ENCODE results near the gene FHOD3. TPM values are rescaled to one million over a fixed set of nuclear protein-coding genes. Genes with fewer than 3 reads are reported as not detected.
A peak's percentile ranks its signal among the peaks of the same experiment; 100 is the strongest.

FHOD3 gene
- total and polyA plus RNA-seq, 2 of the 8 experiments (the other 6 are each of a cell fraction or from before 2014, with no cell fraction given) = 9.7 to 10.5 TPM

DNA sequence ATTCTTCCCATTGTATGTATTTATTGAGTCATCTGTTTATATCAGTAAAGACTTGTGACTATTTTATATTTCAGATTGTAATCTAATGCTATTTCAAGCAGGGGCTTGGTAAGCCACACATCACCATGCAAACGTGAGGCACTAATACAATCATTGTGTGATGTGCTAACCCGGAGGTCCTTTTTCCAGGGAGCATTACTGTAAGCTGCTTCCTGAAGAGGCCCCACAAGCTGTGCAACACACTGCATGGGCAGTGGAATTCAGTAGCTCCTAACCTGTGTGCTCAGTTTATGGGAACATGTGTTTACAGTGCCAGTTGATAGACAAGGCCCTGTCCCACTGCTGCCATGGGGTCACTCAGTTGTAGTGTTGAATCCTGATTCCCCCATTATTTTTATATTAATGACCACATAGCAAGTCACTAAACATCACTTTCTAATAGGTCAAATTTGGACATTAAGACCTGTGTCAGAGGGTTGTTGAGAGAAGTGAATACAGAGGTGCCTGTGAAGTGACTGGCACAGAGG lies 162.9 kb downstream of the FHOD3 start:
- H3K36me3 ChIP-seq (ENCODE audit: control insufficient read depth in 2 of 4, insufficient read depth in 4 of 4, low read length in 3 of 4) = no peaks in the 10 kb centered on the region
- FAIRE-seq (no peak), DNase-seq (ENCODE audit: low read depth in 1 of 2, low spot score in 2 of 2) (peak in 1 of 2 experiments; percentile 42)
- H4K91ac ChIP-seq (replicated peaks; ENCODE audit: insufficient read length, low read length) = peak overlapping the region; percentile 19
- H2AFZ ChIP-seq (ENCODE audit: low read length) = no peak overlapping the region
- H3K27ac ChIP-seq (ENCODE audit: low read depth, low read length) = no peak overlapping the region
- H2BK15ac ChIP-seq (ENCODE audit: low read length) = no peak overlapping the region
- H3K4me3 ChIP-seq (ENCODE audit: extremely low read depth in 1 of 4, insufficient read depth in 2 of 4, low read depth in 3 of 4, low read length in 4 of 4) = no peak overlapping the region
- H2BK5ac ChIP-seq (ENCODE audit: low read depth, low read length) = peak overlapping the region; percentile 97; the same call in 1 of the 2 replicates
- H3K9ac ChIP-seq (replicated peaks in 1 of 4; ENCODE audit: extremely low read depth in 1 of 4, low read depth in 3 of 4, low read length in 3 of 4) = no peak overlapping the region
- ChIA-PET CTCF (ENCODE audit: partially characterized antibody) (interaction anchor here (1.2 to 1.5 kb wide), 2 partner anchors 20 to 40 kb away, joined by 3 read pairs; no protein-coding TSS in a partner anchor), POLR2A (ENCODE audit: partially characterized antibody) (no interaction called here)
- no peak overlapping the region for H2BK120ac ChIP-seq (replicated peaks; ENCODE audit: low read depth, low read length)
- H3K4me2 ChIP-seq (ENCODE audit: insufficient read depth in 1 of 2, low read depth in 2 of 2, low read length in 2 of 2) = peak overlapping the region in 1 of 2 experiments; percentile 29; a peak in 1 of 4 replicates
- peak overlapping the region; percentile 95; the same call in 1 of the 2 replicates for H2BK12ac ChIP-seq (ENCODE audit: low read depth, low read length)
- no peaks in the 10 kb centered on the region for H3K79me2 ChIP-seq (ENCODE audit: control insufficient read depth in 1 of 2, insufficient read depth in 2 of 2, low read length in 2 of 2)
- no peak overlapping the region for H3K23ac ChIP-seq (ENCODE audit: insufficient read length)
- no peak overlapping the region for H4K5ac ChIP-seq (ENCODE audit: insufficient read length, low read depth, low read length)
- H4K20me1 ChIP-seq (replicated peaks in 1 of 2; ENCODE audit: control insufficient read depth in 1 of 2, insufficient read depth in 2 of 2, low read length in 2 of 2) = no peaks in the 10 kb centered on the region
- 0 out of 2 replicates have a peak overlapping the region, but pooled peaks have one; percentile 43 for H2AK5ac ChIP-seq (ENCODE audit: low read depth, low read length)
- H3K27me3 ChIP-seq (replicated peaks in 1 of 4; ENCODE audit: control insufficient read depth in 3 of 4, extremely low read depth in 1 of 4, insufficient read depth in 3 of 4, low read length in 3 of 4) = no peaks in the 10 kb centered on the region
- H3K4ac ChIP-seq (replicated peaks; ENCODE audit: insufficient read length, low read depth, low read length) = no peak overlapping the region
- no peak overlapping the region for H3K18ac ChIP-seq (ENCODE audit: extremely low read depth, low read length)
- WGBS, 2 experiments (ENCODE audit: extremely low coverage in 1 of 2, insufficient coverage in 1 of 2, insufficient read length in 1 of 2, insufficient replicate concordance in 2 of 2, low coverage in 1 of 2, low lambda C conversion rate in 2 of 2, missing lambda C conversion rate in 1 of 2) = 88% methylated on average over 2 of the region's 2 CpGs; no CpG with 5 or more reads in 1 of the 2 experiments
- H4K8ac ChIP-seq (ENCODE audit: extremely low read depth, insufficient read depth, low read length) = no peak overlapping the region
- H3K23me2 ChIP-seq (ENCODE audit: low read depth, low read length) = no peaks in the 10 kb centered on the region; the same call in 1 of the 2 replicates
- no peaks in the 10 kb centered on the region for H3K9me3 ChIP-seq (ENCODE audit: insufficient read depth in 2 of 2, low read depth in 1 of 2, low read length in 1 of 2)
- H3K14ac ChIP-seq (ENCODE audit: insufficient read length) = no peak overlapping the region
- no peak overlapping the region; the same call in 1 of the 2 replicates for H2BK20ac ChIP-seq (ENCODE audit: low read length)
- H3K56ac ChIP-seq (replicated peaks; ENCODE audit: insufficient read length, low read depth, low read length) = no peak overlapping the region
- no peaks in the 10 kb centered on the region; the same call in 1 of the 2 replicates for H3K79me1 ChIP-seq (ENCODE audit: low read depth, low read length)
- H3K4me1 ChIP-seq (replicated peaks in 1 of 4; ENCODE audit: control insufficient read depth in 3 of 4, insufficient read depth in 4 of 4, low read length in 3 of 4) = peaks cover 2 to 12% (median 7%) of the 10 kb centered on the region in 4 experiments; a peak in 4 of 7 replicates
- no peak for TF ChIP-seq CBX8 (IDR thresholded peaks at IDR 0.05; ENCODE audit: borderline replicate concordance, low read depth, low read length)
- TF ChIP-seq CHD1 (IDR thresholded peaks at IDR 0.05; ENCODE audit: low read depth, low read length) = no peak
- TF ChIP-seq, protein P1, sequence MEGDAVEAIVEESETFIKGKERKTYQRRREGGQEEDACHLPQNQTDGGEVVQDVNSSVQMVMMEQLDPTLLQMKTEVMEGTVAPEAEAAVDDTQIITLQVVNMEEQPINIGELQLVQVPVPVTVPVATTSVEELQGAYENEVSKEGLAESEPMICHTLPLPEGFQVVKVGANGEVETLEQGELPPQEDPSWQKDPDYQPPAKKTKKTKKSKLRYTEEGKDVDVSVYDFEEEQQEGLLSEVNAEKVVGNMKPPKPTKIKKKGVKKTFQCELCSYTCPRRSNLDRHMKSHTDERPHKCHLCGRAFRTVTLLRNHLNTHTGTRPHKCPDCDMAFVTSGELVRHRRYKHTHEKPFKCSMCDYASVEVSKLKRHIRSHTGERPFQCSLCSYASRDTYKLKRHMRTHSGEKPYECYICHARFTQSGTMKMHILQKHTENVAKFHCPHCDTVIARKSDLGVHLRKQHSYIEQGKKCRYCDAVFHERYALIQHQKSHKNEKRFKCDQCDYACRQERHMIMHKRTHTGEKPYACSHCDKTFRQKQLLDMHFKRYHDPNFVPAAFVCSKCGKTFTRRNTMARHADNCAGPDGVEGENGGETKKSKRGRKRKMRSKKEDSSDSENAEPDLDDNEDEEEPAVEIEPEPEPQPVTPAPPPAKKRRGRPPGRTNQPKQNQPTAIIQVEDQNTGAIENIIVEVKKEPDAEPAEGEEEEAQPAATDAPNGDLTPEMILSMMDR (IDR thresholded peaks at IDR 0.05; ENCODE audit: control extremely low read depth in 1 of 3, insufficient read depth in 1 of 3, low read depth in 1 of 3, low read length in 3 of 3) = no peak
- TF ChIP-seq, protein P2, sequence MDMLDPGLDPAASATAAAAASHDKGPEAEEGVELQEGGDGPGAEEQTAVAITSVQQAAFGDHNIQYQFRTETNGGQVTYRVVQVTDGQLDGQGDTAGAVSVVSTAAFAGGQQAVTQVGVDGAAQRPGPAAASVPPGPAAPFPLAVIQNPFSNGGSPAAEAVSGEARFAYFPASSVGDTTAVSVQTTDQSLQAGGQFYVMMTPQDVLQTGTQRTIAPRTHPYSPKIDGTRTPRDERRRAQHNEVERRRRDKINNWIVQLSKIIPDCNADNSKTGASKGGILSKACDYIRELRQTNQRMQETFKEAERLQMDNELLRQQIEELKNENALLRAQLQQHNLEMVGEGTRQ (IDR thresholded peaks at IDR 0.05; ENCODE audit: low read length) = no peak
- TF ChIP-seq FOSL1 (IDR thresholded peaks at IDR 0.05; ENCODE audit: insufficient read depth, low read depth, low read length) = no peak
- no peak for TF ChIP-seq SUZ12 (IDR thresholded peaks at IDR 0.05; ENCODE audit: low read length)
- TF ChIP-seq CHD2 (IDR thresholded peaks at IDR 0.05; ENCODE audit: low read length) = no peak
- TF ChIP-seq SAP30 (IDR thresholded peaks at IDR 0.05; ENCODE audit: insufficient read depth, insufficient replicate concordance, low read length) = no peak
- no peak for TF ChIP-seq PHF8 (conservative IDR thresholded peaks at IDR 0.05; ENCODE audit: low read depth, low read length)
